Bronchial epithelial cell (primary cell): ENCODE data around the gene ARID4A. TPM values are rescaled to one million over a fixed set of nuclear protein-coding genes. Genes with fewer than 3 reads are reported as not detected.
"Not testable (repeated sequence)": the region's sequence is repeated elsewhere in the genome, so short reads cannot be mapped to it uniquely, and the experiment has no call there.

Experiments
- DNase-seq: peaks from one replicate; pipeline ENCODE4 v3.0.0-alpha.2; 2010; ENCODE audit warnings: low read depth
- FAIRE-seq: peaks from 2 replicates; lab custom pipeline; 2011; peaks lifted over from hg19 to GRCh38; lab: Jason Lieb, UNC
- H3K27me3 ChIP-seq: 2 replicates; pipeline ENCODE4 v1.5.1; 2011; ENCODE audit warnings: low read length; ENCODE audit not compliant: control insufficient read depth, insufficient read depth
- H3K36me3 ChIP-seq: 2 replicates; pipeline ENCODE4 v1.5.1; 2011; ENCODE audit warnings: low read length; ENCODE audit not compliant: control insufficient read depth, insufficient read depth
- H3K4me3 ChIP-seq: 2 replicates; pipeline ENCODE4 v1.5.1; 2011; ENCODE audit warnings: mild to moderate bottlenecking, low read depth, low read length, control low read depth
- CTCF ChIP-seq: IDR thresholded peaks from 2 replicates; pipeline ENCODE4 v1.5.1; 2011; ENCODE audit warnings: mild to moderate bottlenecking, moderate library complexity, low read length, control low read depth, inconsistent platforms; ENCODE audit not compliant: insufficient read depth, severe bottlenecking
- total RNA-seq: library from RNA; depleted of rRNA; stranded (reverse); fragments of >200 nt; gene quantifications from 2 replicates; pipeline ENCODE4 v1.2.1, GENCODE V29; 2014

The ARID4A gene
- total RNA-seq, 1 donor from 2014 or later: 4.5 TPM

DNA sequence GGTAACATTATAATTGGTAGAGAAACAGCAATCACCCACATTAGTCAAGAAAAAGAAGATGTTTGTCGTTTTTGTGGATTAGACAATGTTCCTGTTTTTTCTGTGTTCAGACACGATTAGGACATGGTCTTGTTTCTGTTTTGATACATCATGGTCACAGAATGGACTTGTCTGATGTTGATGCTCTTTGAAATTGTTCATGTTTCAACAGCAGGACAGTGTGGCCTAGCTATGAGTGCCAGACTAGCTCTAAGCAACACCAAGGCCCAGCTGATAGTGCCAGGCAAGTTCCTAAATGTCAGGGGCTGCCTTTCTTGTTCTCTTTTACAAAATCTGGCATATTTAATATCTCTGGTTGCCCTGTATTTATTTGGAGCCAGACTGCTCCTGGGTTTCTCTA, 56.5 kb downstream of the ARID4A start:
- Histone ChIP-seq H3K36me3 (peaks cover 4% of the 10 kb centered on the region), H3K27me3 (no peaks in the 10 kb centered on the region), H3K4me3 (no peak overlapping the region)
- no peak for DNase-seq
- FAIRE-seq: no peak
- no peak for TF ChIP-seq CTCF

- Histone ChIP-seq H3K27me3 (no peaks in the 10 kb centered on the region), H3K4me3 (no peak overlapping the region), H3K36me3 (peaks cover 4% of the 10 kb centered on the region)
- no peak for TF ChIP-seq CTCF
- DNase-seq (no peak), FAIRE-seq (no peak)
Measured at GRCh38 chr14:58356268-58356667, 57.9 kb downstream of the ARID4A start.

DNA sequence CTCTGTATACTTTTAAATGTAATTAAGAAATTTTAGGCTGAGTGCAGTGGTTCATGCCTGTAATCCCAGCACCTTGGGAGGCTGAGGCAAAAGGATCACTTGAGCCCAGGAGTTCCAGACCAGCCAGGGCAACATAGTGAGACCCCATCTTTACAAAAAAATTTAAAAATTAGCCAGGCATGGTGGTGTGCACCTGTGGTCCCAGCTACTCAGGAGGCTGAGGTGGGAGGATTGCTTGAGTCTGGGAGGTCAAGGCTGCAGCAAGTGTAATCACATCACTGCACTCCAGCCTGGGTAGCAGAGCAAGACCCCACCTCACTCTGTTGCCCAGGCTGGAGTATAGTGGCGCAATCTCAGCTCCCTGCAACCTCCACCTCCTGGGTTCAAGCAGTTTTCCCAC, 63.9 kb downstream of the ARID4A start:
- not testable (repeated sequence) for DNase-seq, H3K27me3 ChIP-seq, H3K36me3 ChIP-seq, H3K4me3 ChIP-seq, FAIRE-seq

GRCh38 chr14:58362798-58363412, 64.5 kb downstream of the ARID4A start:
- peaks cover 3% of the 10 kb centered on the region for H3K36me3 ChIP-seq
- FAIRE-seq (no peak), DNase-seq (peak; percentile 60)
- TF ChIP-seq CTCF: peak; percentile 30
- H3K4me3 ChIP-seq: no peak overlapping the region
- H3K27me3 ChIP-seq: no peaks in the 10 kb centered on the region

- no peak for TF ChIP-seq CTCF
- no peaks in the 10 kb centered on the region for H3K27me3 ChIP-seq
- no peak overlapping the region for H3K4me3 ChIP-seq
- DNase-seq (no peak), FAIRE-seq (no peak)
- H3K36me3 ChIP-seq: peaks cover 3% of the 10 kb centered on the region
Measured at GRCh38 chr14:58364316-58364715, 66.0 kb downstream of the ARID4A start.

- no peak for TF ChIP-seq CTCF
- no peak for FAIRE-seq
Measured at GRCh38 chr14:58367296-58367695, 68.9 kb downstream of the ARID4A start.

More at GRCh38 chr14:58367296-58367695, 68.9 kb downstream of the ARID4A start:
- no peak overlapping the region for H3K4me3 ChIP-seq
- no peak for DNase-seq
- no peaks in the 10 kb centered on the region for H3K27me3 ChIP-seq
- peaks cover 3% of the 10 kb centered on the region for H3K36me3 ChIP-seq
